Dermis microvascular lymphatic vessel endothelial cell (primary cell): Measurements from ENCODE around the gene CHRNA1. TPM values are rescaled to one million over a fixed set of nuclear protein-coding genes. Genes with fewer than 3 reads are reported as not detected.

Source experiments
- DNase-seq, 2 donors: peaks; one replicate each; pipeline versions ENCODE4 v3.0.0 to v3.0.0-alpha.2; 2010; ENCODE audit warnings: low read depth in 2 of 2
- total RNA-seq: library from RNA; depleted of rRNA; stranded (reverse); fragments of >200 nt; gene quantifications from 2 replicates; pipeline ENCODE4 v1.2.1, GENCODE V29; 2014

Gene CHRNA1
- total RNA-seq, 1 donor from 2014 or later: 0.90 TPM

GRCh38 chr2:174784316-174784715 lies 20.0 kb upstream of the CHRNA1 start:
- DNase-seq: no peak

GRCh38 chr2:174781996-174782395 lies 17.7 kb upstream of the CHRNA1 start:
- no peak for DNase-seq

DNA sequence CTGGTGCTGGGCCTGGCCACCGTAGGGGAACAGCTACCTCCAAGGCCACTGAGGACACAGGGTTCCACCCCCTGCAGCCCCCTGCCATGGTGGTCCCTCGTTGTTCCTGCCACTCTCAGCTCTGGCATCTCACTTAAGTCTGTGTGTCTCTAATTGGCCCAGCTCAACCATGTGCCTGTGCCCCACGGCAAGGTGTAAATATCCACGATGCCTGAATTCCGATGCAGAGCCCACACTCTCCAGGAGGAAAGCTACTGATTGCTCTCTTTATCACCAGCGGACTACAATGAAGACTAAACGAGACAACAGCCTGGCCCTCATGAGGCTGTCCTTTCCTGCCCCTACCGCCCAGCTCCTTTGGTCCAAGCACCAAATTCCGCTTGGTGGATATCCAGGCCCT lies 17.0 kb upstream of the CHRNA1 start:
- DNase-seq: no peak

DNA sequence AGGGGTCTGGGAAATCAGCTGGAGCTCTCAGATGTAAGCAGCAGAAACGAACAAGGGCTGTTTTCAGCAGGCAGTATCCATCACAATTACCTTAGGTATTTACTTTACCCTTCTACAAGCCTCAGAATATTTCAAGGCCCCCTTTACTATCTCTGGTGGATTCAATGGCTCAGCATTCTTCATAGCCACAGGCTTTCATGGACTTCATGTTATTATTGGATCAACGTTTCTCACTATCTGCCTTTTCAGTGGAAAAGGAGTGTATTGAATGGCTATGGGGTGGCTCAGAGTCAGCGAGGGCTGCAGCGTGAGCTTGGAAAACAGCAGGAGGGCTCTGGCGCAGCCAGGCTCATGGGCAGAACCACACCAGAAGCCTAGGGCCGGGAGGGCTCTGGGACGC lies 16.6 kb upstream of the CHRNA1 start:
- DNase-seq: no peak

GRCh38 chr2:174780191-174780840 lies 16.0 kb upstream of the CHRNA1 start:
- no peak for DNase-seq

- peak; percentile 54 to 62 for DNase-seq
Observed at GRCh38 chr2:174779361-174779928, 15.2 kb upstream of the CHRNA1 start.

GRCh38 chr2:174778085-174778981 lies 14.1 kb upstream of the CHRNA1 start:
- peak; percentile 86 to 94 for DNase-seq

DNA sequence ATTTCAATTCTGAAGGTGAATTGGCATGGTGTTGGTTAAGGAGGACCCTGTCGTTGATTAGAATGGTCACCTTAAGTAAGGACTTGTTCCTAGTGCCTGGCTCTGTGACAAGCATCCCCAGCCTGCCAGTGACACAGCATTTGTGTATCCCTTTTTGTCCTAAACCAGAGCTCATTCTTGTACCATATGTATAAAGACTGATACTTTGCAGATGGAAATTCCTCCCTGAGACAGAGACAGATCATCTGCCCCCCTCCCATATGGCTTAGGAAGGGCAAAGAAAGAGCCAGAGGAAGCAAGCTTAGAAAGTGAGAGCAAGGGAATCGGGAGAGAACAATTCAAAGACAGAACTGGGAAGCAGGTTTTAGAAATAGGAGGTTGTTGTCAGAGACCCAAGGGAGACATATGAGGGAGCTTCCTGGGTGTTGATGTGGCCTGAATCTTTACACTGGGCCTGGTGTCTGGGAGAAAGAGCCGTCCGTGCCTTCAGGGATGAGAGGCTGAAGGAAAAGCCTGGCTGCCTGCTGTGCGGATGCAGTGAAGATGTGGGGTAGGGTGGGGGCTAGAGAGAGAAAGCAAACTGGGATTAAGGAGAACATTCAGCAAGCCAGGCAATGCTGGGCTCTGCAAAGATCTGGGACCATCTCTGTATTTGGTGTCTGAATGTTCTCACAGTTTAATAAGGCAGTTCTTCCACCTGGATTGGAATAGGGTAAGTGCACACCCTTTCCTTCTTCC lies 13.2 kb upstream of the CHRNA1 start:
- DNase-seq: no peak

DNA sequence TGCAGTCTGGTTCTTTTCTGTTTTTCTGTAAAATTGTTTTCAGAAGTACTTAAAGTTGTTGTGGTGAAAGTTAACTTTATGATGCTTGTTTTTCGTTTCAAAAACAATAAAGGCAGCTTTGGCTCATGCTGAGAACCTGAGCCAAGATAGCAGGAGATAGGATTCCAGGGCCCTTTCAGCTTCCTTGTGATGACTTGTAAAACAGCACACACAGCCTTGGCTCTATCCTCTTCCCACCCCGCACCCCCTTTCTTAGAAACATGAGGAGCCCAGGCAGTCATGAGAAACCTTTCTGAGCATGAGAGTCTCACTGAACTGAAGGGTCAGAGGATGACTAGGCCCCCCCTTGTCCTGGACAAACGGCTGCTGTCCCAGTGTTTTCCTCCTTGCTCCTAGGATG lies 12.4 kb upstream of the CHRNA1 start:
- DNase-seq: no peak

GRCh38 chr2:174776223-174776622 lies 12.0 kb upstream of the CHRNA1 start:
- DNase-seq: no peak

DNA sequence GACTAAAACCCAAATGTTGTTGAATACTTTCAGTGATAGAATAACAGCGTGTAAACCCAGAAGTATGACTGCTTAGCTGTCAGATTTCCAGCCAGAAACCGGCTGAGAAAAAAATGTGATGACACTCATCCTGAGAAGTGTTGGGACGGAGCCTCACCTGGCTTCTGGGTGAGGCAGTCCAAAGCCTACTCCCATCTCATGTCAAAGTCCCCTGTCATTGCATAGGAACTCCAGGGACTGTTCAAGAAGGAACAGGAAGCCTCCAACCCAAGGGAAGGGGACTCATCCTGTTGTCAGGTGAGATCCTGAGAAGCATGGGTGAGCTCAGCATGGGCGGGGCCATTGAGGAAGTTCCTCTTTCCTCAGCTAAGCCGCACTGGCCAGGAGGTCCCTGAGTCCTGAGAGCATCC lies 11.3 kb upstream of the CHRNA1 start:
- no peak for DNase-seq

GRCh38 chr2:174774886-174775285 lies 10.6 kb upstream of the CHRNA1 start:
- no peak for DNase-seq

GRCh38 chr2:174773215-174773614 lies 8.9 kb upstream of the CHRNA1 start:
- no peak for DNase-seq

- no peak for DNase-seq
Observed at GRCh38 chr2:174772472-174772801, 8.2 kb upstream of the CHRNA1 start.

DNA sequence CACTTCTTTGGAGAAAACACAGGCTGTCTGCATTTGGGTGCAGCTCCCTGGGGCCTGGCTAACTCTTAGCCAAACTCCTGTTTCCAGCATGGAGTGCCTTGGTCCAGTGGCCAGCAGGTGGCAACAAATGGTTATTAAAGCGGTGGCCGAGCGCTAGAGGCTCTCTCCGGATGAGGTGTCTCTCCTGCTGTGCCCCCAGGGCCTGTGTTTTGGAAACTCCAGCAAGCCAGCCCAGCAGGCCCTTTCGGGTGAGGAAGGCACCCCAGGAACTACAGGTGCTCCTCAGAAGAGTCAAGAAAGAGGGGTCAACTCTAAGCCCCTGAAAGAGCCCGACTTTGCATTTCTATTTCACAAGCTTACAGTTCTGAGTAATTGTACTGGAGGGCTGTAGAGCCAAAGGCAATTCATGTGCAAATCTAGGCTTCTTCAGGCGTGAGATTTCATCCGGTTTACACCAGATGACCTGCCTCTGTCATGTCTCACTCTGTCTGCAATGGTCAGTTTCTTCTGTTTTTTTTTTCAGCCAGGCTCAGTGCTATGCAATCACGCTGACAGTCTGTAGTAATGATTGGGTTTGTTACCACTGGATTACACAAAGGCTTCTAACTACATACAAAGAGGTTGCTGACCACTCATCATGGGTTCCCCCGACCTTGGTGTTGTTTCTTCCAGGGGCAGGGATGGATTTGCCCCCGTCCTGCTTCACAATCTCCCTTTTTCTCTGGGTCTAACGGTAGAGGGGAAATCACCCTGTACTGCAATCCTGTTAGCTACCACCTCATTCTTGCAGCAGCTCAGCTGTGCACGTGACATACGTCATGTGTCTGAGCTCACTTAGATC lies 7.6 kb upstream of the CHRNA1 start:
- peak; percentile 51 to 77 for DNase-seq

- DNase-seq: no peak
Observed at GRCh38 chr2:174771136-174771535, 6.9 kb upstream of the CHRNA1 start.

DNA sequence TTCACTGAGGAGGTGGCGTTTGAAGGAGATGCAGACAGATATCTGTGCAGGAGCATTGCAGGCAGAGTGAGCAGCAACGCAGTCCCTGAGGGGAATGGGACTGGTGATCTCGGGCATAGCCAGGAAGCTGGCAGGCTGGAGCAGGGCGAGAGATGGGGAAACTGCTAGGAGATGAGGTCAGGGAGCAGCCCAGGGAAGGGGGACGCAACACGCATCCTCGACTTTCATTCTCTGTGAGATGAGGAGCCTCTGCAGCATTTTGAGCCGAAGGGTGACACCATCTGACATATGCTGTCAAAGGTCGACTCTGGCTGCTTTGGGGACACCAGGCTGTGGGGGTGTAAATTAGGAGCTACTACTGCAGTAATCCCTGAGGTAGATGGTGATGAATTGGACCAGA lies 4.3 kb upstream of the CHRNA1 start:
- DNase-seq: no peak

DNA sequence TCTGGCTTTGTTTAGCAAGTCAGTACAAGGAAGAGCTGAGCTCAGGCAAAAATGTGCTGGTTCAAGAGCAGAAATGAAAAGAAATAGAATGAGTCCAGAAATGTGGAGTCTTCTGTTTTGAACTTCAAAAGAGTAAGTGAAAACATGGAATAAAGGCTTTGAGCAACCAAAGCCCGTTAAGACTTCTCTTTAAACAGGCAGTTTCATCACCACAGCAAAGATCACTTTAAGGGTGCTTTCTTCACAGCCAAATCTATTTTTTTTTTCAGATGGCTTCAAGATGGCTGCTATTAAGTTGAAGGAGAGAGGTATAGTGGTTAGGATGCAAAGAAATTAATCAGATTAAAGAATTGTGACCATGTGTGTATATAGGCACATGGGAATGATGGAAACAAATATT lies 2.0 kb upstream of the CHRNA1 start:
- DNase-seq: no peak

- no peak for DNase-seq
Observed at GRCh38 chr2:174765576-174765975, 1.3 kb upstream of the CHRNA1 start.

DNA sequence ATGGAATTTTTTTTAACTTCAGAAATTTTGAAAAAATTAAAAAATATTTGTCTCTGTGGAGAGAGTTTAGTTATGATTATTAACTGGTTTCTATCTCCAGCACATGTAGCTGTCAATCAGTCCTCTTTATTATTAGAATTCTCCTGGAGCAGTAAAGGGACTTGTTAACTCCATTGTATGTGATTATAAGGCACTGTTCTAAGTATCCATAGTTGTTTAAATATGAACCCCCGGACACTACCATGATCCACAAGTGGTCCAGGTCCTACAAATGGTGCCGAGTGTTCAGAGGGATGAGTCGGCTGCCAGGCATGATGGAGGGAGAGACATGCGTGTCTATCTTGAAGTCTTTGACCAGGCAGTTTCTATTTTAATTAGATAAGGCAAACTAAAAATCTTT lies 492 bp downstream of the CHRNA1 start:
- DNase-seq: peak in 1 of 2 donors; percentile 25

GRCh38 chr2:174762464-174762863 lies 1.8 kb downstream of the CHRNA1 start:
- DNase-seq: no peak
